ENCODE measurements around the gene OPN5.

OPN5 gene

GRCh38 chr6:47789553-47789952, 7.7 kb downstream of the OPN5 start:
- no peak for DNase-seq (ENCODE audit: low spot score)

- no peak for DNase-seq (ENCODE audit: low spot score)
Observed at GRCh38 chr6:47792216-47792733, 10.4 kb downstream of the OPN5 start.

- DNase-seq (ENCODE audit: low spot score): no peak
Observed at GRCh38 chr6:47794577-47795135, 12.8 kb downstream of the OPN5 start.

GRCh38 chr6:47801984-47802383, 20.2 kb downstream of the OPN5 start:
- DNase-seq (ENCODE audit: low spot score): no peak

GRCh38 chr6:47804821-47805220, 23.0 kb downstream of the OPN5 start:
- no peak for DNase-seq (ENCODE audit: low spot score)

- no peak for DNase-seq (ENCODE audit: low spot score)
Observed at GRCh38 chr6:47809873-47810272, 28.0 kb downstream of the OPN5 start.

GRCh38 chr6:47810885-47811284, 29.1 kb downstream of the OPN5 start:
- DNase-seq (ENCODE audit: low spot score): no peak

GRCh38 chr6:47811443-47811842, 29.6 kb downstream of the OPN5 start:
- no peak for DNase-seq (ENCODE audit: low spot score)

GRCh38 chr6:47817749-47818148, 35.9 kb downstream of the OPN5 start:
- no peak for DNase-seq (ENCODE audit: low spot score)

- no peak for DNase-seq (ENCODE audit: low spot score)
Observed at GRCh38 chr6:47819461-47819860, 37.6 kb downstream of the OPN5 start.

GRCh38 chr6:47822856-47823554, 41.2 kb downstream of the OPN5 start:
- DNase-seq (ENCODE audit: low spot score): no peak

GRCh38 chr6:47832386-47833100, 50.7 kb downstream of the OPN5 start:
- no peak for DNase-seq (ENCODE audit: low spot score)

GRCh38 chr6:47834196-47834595, 52.4 kb downstream of the OPN5 start:
- DNase-seq (ENCODE audit: low spot score): no peak

GRCh38 chr6:47836046-47836445, 54.2 kb downstream of the OPN5 start:
- no peak for DNase-seq (ENCODE audit: low spot score)

- DNase-seq (ENCODE audit: low spot score): no peak
Observed at GRCh38 chr6:47836639-47837038, 54.8 kb downstream of the OPN5 start.

- DNase-seq (ENCODE audit: low spot score): no peak
Observed at GRCh38 chr6:47839645-47840044, 57.8 kb downstream of the OPN5 start.

- no peak for DNase-seq (ENCODE audit: low spot score)
Observed at GRCh38 chr6:47844881-47845280, 63.0 kb downstream of the OPN5 start.

GRCh38 chr6:47846752-47847151, 64.9 kb downstream of the OPN5 start:
- no peak for DNase-seq (ENCODE audit: low spot score)

- no peak for DNase-seq (ENCODE audit: low spot score)
Observed at GRCh38 chr6:47851091-47851490, 69.3 kb downstream of the OPN5 start.

- no peak for DNase-seq (ENCODE audit: low spot score)
Observed at GRCh38 chr6:47852727-47853126, 70.9 kb downstream of the OPN5 start.

- no peak for DNase-seq (ENCODE audit: low spot score)
Observed at GRCh38 chr6:47853766-47854165, 71.9 kb downstream of the OPN5 start.

GRCh38 chr6:47854971-47855370, 73.1 kb downstream of the OPN5 start:
- no peak for DNase-seq (ENCODE audit: low spot score)

- no peak for DNase-seq (ENCODE audit: low spot score)
Observed at GRCh38 chr6:47859175-47859574, 77.3 kb downstream of the OPN5 start.

Measured in HuH-7.5 (cell line).